GM23338 (cell line): ENCODE results near the gene HOXC12. TPM values are rescaled to one million over a fixed set of nuclear protein-coding genes. Genes with fewer than 3 reads are reported as not detected.

ENCODE experiments used
- ATAC-seq: fragments of 200-7000 bp; cut with Tn5 transposase; 3 replicates; pipeline ENCODE4 v1.9.1; 2020
- DNase-seq: peaks from one replicate; pipeline ENCODE4 v3.0.0-alpha.2; 2015; ENCODE audit warnings: low spot score
- H2AFZ ChIP-seq: fragments of 200-600 bp; sonication (generic); 2 replicates; pipeline ENCODE4 v1.8.0; 2016; ENCODE audit warnings: antibody characterized with exemption, mild to moderate bottlenecking, moderate library complexity
- H3F3A ChIP-seq: fragments of 200-600 bp; sonication (generic); replicated peaks from 2 replicates; pipeline ENCODE4 v1.8.0; 2017; ENCODE audit warnings: antibody characterized with exemption, mixed run types, low read depth
- H3K27ac ChIP-seq: fragments of 200-600 bp; sonication (generic); 2 replicates; pipeline ENCODE4 v1.6.1; 2016; ENCODE audit warnings: low read depth
- H3K27me3 ChIP-seq: fragments of 200-600 bp; sonication (generic); 2 replicates; pipeline ENCODE4 v1.8.0; 2016; ENCODE audit warnings: mild to moderate bottlenecking, mixed run types, moderate library complexity; ENCODE audit not compliant: insufficient read depth
- H3K36me3 ChIP-seq: fragments of 200-600 bp; sonication (generic); 2 replicates; pipeline ENCODE4 v1.8.0; 2016; ENCODE audit warnings: mild to moderate bottlenecking; ENCODE audit not compliant: insufficient read depth
- H3K4me1 ChIP-seq: fragments of 200-600 bp; sonication (generic); 2 replicates; pipeline ENCODE4 v1.8.0; 2016; ENCODE audit warnings: mild to moderate bottlenecking, moderate library complexity; ENCODE audit not compliant: insufficient read depth
- H3K4me2 ChIP-seq: fragments of 200-600 bp; sonication (generic); 2 replicates; pipeline ENCODE4 v1.7.1; 2017; ENCODE audit warnings: mixed run types
- H3K4me3 ChIP-seq: fragments of 200-600 bp; sonication (generic); 2 replicates; pipeline ENCODE4 v1.6.1; 2016; ENCODE audit warnings: mixed run types
- H3K79me2 ChIP-seq: fragments of 200-600 bp; sonication (generic); replicated peaks from 2 replicates; pipeline ENCODE4 v1.8.0; 2017; ENCODE audit warnings: mild to moderate bottlenecking; ENCODE audit not compliant: insufficient read depth
- H3K9me2 ChIP-seq: fragments of 200-600 bp; sonication (generic); 2 replicates; pipeline ENCODE4 v1.8.0; 2017; ENCODE audit not compliant: insufficient read depth
- H4K20me1 ChIP-seq: fragments of 200-600 bp; sonication (generic); replicated peaks from 2 replicates; pipeline ENCODE4 v1.8.0; 2017; ENCODE audit warnings: mild to moderate bottlenecking; ENCODE audit not compliant: insufficient read depth
- H3K27ac Mint-ChIP-seq: 2 replicates; pipeline ENCODE4 v1.8.0; 2020; ENCODE audit warnings: inconsistent platforms, mild to moderate bottlenecking, moderate library complexity, mixed read lengths
- H3K27me3 Mint-ChIP-seq: 3 replicates; pipeline ENCODE4 v1.8.0; 2022; ENCODE audit warnings: low read depth, mild to moderate bottlenecking, moderate library complexity, mixed read lengths, inconsistent platforms; ENCODE audit not compliant: insufficient read depth, poor library complexity
- H3K36me3 Mint-ChIP-seq: 3 replicates; pipeline ENCODE4 v1.8.0; 2021; ENCODE audit warnings: low read depth, mild to moderate bottlenecking, inconsistent platforms, moderate library complexity, mixed read lengths
- H3K4me1 Mint-ChIP-seq: 3 replicates; pipeline ENCODE4 v1.8.0; 2020; ENCODE audit warnings: mild to moderate bottlenecking, inconsistent platforms, mixed read lengths
- H3K4me3 Mint-ChIP-seq: 3 replicates; pipeline ENCODE4 v1.8.0; 2021; ENCODE audit warnings: moderate library complexity, mild to moderate bottlenecking, inconsistent platforms, mixed read lengths
- H3K9me3 Mint-ChIP-seq: 3 replicates; pipeline ENCODE4 v1.8.0; 2020; ENCODE audit warnings: moderate library complexity, mild to moderate bottlenecking, inconsistent platforms, mixed read lengths
- EZH2 ChIP-seq: fragments of 200-600 bp; sonication (generic); IDR thresholded peaks from one replicate; pipeline ENCODE4 v1.8.0; 2017; ENCODE audit warnings: antibody characterized with exemption, mild to moderate bottlenecking, low read depth; ENCODE audit not compliant: unreplicated experiment
- EZH2phosphoT487 ChIP-seq: fragments of 200-600 bp; sonication (generic); IDR thresholded peaks from one replicate; pipeline ENCODE4 v1.8.1; 2018; ENCODE audit warnings: antibody characterized with exemption; ENCODE audit not compliant: unreplicated experiment
- NANOG ChIP-seq: IDR thresholded peaks from 2 replicates; pipeline ENCODE4 v1.6.1; 2016; ENCODE audit warnings: antibody characterized with exemption, borderline replicate concordance
- POLR2AphosphoS5 ChIP-seq: IDR thresholded peaks from 2 replicates; pipeline ENCODE4 v1.6.1; 2016; ENCODE audit warnings: antibody characterized with exemption, low read depth
- STAT1 ChIP-seq: IDR thresholded peaks from one replicate; pipeline ENCODE4 v1.6.1; 2016; ENCODE audit warnings: antibody characterized with exemption; ENCODE audit not compliant: unreplicated experiment
- ZNF114 ChIP-seq: fragments of 250-450 bp; sonication (Bioruptor Pico); IDR thresholded peaks from 2 replicates; pipeline ENCODE4 v1.5.0; 2020; ENCODE audit warnings: mild to moderate bottlenecking, moderate library complexity
- ZNF462 ChIP-seq: fragments of 250-450 bp; sonication (Bioruptor Pico); IDR thresholded peaks from 2 replicates; pipeline ENCODE4 v1.5.0; 2020; ENCODE audit warnings: mild to moderate bottlenecking, moderate library complexity
- polyA plus RNA-seq: library from polyadenylated mRNA; unstranded; fragments of >200 nt; fragmentation: Nextera tagmentation; extraction: Ambion mirVana; gene quantifications from 2 replicates; pipeline ENCODE4 v1.2.1, GENCODE V29; 2016
- total RNA-seq: library from RNA; depleted of rRNA; stranded (reverse); fragments of >200 nt; shearing (Covaris generic); gene quantifications from 2 replicates; pipeline ENCODE4 v1.2.3, GENCODE V29; 2014

HOXC12 gene
- total and polyA plus RNA-seq, 2 experiments from 2014 or later: not detected

DNA sequence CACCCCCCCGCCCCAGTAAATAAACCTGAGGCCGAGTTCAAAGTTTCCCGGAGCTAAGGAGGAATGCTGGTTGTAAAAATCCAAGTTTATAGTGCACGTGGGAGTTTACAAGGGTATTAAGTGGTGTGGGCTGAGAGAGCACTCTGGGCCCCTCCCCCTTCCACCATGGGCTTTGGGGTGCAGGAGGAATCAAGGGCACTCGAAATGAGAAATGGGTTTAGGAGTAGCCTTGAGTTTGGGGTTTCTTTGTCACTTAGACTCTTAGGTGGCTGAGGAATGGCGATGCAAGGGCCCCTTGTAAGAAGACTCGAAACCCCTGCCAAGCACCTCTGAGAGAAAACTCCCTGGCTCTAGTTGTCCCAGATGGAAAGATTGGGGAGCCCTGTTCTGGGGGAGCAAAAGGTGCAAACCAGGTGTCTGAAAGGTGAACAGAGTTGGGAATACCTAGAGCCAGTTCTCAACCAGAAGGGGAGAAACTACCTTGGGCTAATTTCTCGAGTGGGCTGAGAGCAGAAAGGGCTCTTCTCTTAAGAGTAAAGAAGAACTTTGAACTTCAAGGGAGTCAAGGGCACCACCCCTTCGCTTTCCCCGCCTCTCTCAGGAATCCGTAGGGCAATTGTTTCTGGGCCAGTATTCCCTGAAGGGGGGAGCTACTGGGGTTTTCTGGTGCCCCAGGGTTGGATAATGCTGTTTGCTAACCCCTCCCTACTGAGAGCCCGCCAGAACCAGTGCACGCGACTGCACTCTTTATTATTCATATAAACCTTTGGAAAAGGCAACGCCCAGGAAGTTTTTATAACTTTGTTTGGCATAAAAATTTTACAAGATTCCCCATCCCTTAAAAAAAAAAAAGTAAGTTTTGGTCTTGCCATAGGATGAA is 24.0 kb downstream of the HOXC12 start:
- ATAC-seq: peak; percentile 8; the same call in 2 of the 3 replicates
- H2AFZ ChIP-seq: no peak overlapping the region

More for the DNA sequence above, 24.0 kb downstream of the HOXC12 start:
- no peaks in the 10 kb centered on the region for H3K36me3 ChIP-seq
- H3K27me3 ChIP-seq: peaks cover 100% of the 10 kb centered on the region
- TF ChIP-seq EZH2: peak; percentile 90
- no peak for TF ChIP-seq NANOG
- no peak for TF ChIP-seq ZNF462 (CRISPR knock-in tag)
- no peak for TF ChIP-seq ZNF114 (CRISPR knock-in tag)
- no peak for TF ChIP-seq STAT1
- TF ChIP-seq POLR2AphosphoS5: no peak
- peak; percentile 31 for TF ChIP-seq EZH2phosphoT487
- no peak overlapping the region for H3K4me3 ChIP-seq
- peak overlapping the region; percentile 58 for H3K4me2 ChIP-seq
- H3F3A ChIP-seq: peaks cover 39% of the 10 kb centered on the region
- no peak overlapping the region for H3K27ac ChIP-seq
- peaks cover 100% of the 10 kb centered on the region for H3K27me3 Mint-ChIP-seq
- peak; percentile 58 for DNase-seq
- H3K4me3 Mint-ChIP-seq: no peak overlapping the region
- H3K36me3 Mint-ChIP-seq: no peaks in the 10 kb centered on the region; the same call in 2 of the 3 replicates
- peaks cover 48% of the 10 kb centered on the region for H3K4me1 ChIP-seq
- H4K20me1 ChIP-seq: peaks cover 31% of the 10 kb centered on the region
- no peaks in the 10 kb centered on the region; the same call in 1 of the 3 replicates for H3K9me3 Mint-ChIP-seq
- peaks cover 26% of the 10 kb centered on the region for H3K4me1 Mint-ChIP-seq
- no peaks in the 10 kb centered on the region for H3K9me2 ChIP-seq
- no peak overlapping the region for H3K27ac Mint-ChIP-seq
- no peaks in the 10 kb centered on the region for H3K79me2 ChIP-seq
